CD4-positive, alpha-beta T cell treated with Interferon gamma for 1 hour (primary cell): ENCODE measurements around the gene GPRC5A.
A peak's percentile ranks its signal among the peaks of the same experiment; 100 is the strongest.

Source experiments
- DNase-seq: peaks from one replicate; pipeline ENCODE4 v3.0.0-alpha.2; 2020

GPRC5A gene

GRCh38 chr12:12915656-12916055 lies 24.3 kb downstream of the GPRC5A start:
- no peak for DNase-seq

GRCh38 chr12:12916135-12916944 lies 25.0 kb downstream of the GPRC5A start:
- peak; percentile 78 for DNase-seq

GRCh38 chr12:12917517-12917916 lies 26.2 kb downstream of the GPRC5A start:
- DNase-seq = no peak

- DNase-seq = no peak
Observed at GRCh38 chr12:12918781-12919389, 27.5 kb downstream of the GPRC5A start.

GRCh38 chr12:12919666-12920435 lies 28.5 kb downstream of the GPRC5A start:
- no peak for DNase-seq

DNA sequence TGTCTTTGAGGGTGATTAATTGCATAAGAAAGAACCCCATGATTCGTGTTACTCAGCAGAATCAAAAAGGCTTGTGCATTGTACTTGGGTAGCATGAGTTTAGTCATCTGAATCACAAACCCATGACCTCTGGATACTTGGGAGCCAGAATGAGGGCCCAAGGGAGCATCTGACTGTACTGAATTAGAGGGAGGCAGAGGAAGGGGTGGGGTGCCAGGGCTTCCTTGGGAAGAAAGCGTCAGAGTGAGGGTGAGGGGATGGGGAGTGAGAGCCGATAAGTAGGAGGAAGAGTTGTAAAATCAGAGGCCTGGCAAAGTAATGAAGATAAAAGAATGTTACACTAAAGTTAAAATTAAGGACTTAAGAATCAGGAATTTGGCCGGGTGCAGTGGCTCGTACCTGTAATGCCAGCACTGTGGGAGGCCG lies 30.8 kb downstream of the GPRC5A start:
- DNase-seq = no peak

DNA sequence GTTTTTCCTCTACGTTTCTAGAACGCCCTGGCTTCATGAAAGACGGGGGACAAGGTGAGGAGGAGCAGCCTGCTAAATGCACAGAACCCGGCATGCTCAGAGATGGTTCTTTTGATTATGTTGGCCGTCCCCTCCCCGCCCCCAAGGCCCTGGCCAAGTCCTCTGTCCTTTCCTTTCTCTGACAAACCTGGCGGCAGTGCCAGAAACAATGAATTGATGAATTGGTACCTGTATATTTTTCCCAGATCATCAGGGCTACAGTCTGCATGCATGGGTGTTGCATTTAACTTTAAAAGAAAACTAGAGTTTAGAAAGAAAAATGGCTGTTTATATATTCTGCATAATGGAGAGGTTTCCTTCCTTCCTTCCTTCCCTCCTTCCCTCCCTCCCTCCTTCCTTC lies 31.6 kb downstream of the GPRC5A start:
- DNase-seq = no peak

DNA sequence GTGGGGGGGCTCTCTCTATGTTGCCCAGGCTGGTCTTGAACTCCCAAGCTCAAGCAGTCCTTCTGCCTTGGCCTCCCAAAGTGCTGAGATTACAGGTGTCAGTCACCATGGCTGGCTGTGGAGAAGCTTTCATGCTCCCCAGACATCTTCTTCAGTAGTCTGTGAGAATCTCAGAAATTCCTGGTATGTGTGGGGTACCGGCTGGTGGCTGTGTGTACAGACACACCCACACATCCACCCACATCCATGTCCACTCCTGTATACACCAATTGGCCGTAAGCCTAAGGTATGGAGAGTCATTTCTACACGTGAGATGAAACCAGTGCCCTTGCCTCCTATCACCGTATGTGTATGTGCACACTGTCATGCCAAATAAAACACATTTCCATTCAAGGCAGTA lies 32.8 kb downstream of the GPRC5A start:
- DNase-seq = no peak

DNA sequence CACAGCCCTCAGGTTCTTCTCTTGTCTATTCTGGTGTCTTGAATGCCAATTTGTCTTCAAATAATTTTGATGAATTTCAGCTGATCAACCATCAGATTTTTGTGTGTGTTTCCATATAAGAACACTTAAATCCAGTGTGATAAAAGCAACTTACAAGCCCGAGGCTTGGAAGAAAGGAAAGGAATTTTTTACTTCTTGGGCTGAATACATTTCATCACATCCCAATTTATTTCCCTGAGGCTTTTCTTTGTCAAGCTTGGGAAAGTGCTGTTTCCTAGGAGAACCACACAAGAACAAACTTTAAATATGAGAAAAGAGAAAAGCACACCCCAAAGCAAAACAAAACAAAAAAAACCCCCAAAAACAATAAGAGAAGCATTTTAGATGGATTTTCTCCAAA lies 34.0 kb downstream of the GPRC5A start:
- DNase-seq = no peak

DNA sequence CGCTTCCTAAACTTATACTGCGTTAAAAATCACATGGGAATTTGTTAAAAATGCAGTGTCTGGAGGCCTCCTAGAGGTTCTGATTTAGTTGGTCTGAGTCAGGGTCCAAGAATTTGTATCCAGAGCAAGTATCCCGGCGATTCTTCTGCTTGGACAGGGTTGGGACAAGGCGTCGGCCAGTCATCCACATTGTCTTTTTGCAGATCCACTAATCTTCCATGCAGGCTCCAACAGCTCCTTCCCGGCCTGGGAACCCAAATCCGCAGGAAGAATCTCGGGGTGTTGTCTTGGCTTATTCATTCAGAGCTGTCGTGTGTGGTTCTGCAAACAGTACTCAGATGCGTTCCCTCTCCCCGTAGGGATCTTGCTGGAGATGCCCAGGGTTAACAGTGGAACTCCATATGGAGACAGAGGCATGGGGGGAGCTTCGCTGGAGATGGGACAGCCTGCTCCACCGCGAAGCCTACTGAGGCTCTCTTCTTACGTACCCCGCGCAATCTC lies 35.3 kb downstream of the GPRC5A start:
- no peak for DNase-seq

GRCh38 chr12:12927211-12928079 lies 36.1 kb downstream of the GPRC5A start:
- DNase-seq = peak; percentile 68

DNA sequence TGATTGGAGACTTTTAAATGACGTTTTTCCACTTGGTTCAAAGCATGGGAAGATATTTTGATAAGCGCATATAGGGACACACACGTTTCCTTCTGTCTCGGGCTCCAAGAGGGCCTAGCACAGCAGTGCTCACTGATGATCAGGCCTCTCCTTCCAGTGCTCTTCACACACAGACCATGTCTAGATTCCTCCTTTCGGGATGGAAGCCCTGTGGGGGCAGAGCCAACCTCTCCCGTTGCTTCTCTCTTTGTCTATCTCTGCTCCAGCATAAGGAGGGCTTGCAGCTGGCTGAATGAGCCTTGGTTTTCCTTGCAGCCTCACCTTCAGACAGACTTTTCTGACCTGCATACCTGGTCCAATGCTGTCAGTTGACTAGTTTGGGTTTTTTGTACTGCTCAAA lies 38.3 kb downstream of the GPRC5A start:
- no peak for DNase-seq

GRCh38 chr12:12930633-12931219 lies 39.4 kb downstream of the GPRC5A start:
- no peak for DNase-seq

GRCh38 chr12:12933742-12934141 lies 42.4 kb downstream of the GPRC5A start:
- no peak for DNase-seq

DNA sequence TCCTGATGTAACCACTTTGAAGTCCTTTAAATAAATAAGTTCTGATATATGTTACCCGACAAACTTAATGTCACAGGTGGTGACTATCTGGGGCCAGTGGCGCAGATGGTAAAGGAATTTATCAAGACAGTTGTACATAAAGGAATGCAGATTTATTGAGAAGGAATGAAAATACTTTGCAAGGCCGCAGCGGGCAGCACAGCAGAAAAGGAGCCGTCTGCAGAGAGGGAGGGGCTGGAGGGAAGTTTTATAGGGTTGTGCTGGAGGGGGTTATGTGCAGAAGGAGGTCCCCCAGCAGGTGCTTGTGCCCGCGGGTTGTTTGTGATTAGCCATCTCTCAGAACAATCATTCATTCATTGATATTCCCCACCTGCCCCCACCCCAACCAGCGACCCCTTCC lies 43.2 kb downstream of the GPRC5A start:
- no peak for DNase-seq

DNA sequence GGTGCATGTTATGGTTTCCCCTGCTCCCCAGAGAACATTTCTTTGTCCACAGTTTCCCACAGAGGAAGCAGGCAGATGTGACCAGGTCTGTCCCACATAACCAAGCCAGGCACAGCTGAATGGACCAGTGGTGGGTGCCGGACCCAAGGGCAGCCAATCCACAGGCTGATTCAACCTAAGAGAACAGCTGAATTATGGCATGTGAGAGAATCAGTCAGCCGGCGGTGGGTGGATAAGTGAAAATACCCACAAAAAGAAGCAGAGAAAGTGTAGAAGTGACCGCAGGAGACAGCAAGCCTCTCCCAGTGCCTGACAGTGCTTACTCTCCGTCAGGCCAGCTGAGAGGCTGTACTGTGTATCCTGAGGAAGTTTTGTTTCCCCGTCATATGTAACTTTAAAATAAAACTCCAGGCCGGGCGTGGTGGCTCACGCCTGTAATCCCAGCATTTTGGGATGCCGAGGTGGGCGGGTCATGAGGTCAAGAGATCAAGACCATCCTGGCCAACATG lies 45.7 kb downstream of the GPRC5A start:
- no peak for DNase-seq

DNA sequence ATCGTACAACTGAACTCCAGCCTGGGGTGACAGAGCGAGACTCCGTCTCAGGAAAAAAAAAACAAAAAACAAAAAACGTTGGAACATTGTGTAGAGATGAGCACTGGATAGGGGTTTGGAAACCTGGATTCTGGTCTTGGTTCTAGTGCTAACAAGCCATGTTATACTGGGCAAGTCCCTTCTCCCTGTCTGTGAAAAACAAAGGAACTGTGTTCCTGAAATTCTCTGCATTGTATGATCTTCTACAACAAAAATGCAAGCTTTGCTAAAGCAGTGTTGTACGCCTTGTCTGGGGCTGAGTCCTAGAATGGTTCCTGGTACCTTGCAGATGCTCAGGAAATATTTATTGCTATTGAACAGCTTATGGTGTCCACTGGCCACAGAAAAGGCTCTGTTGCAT lies 47.2 kb downstream of the GPRC5A start:
- no peak for DNase-seq

DNA sequence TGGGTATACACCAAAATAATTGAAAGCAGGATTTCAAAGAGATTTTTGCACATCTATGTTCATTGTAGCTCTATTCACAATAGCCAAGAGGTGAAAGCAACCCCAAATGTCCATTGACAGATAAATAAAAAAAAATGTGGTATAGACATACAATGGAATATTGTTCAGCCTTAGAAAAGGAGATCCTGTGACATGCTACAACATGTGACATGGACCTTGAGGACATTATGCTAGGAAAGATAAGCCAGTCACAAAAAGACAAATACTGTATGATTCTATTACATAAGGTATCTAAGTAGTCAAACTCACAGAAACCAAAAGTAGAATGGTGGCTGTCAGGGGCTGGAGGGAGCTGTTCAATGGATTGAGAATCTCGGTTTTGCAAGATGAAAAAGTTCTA lies 48.5 kb downstream of the GPRC5A start:
- no peak for DNase-seq

- DNase-seq = no peak
Observed at GRCh38 chr12:12941450-12942350, 50.3 kb downstream of the GPRC5A start.

DNA sequence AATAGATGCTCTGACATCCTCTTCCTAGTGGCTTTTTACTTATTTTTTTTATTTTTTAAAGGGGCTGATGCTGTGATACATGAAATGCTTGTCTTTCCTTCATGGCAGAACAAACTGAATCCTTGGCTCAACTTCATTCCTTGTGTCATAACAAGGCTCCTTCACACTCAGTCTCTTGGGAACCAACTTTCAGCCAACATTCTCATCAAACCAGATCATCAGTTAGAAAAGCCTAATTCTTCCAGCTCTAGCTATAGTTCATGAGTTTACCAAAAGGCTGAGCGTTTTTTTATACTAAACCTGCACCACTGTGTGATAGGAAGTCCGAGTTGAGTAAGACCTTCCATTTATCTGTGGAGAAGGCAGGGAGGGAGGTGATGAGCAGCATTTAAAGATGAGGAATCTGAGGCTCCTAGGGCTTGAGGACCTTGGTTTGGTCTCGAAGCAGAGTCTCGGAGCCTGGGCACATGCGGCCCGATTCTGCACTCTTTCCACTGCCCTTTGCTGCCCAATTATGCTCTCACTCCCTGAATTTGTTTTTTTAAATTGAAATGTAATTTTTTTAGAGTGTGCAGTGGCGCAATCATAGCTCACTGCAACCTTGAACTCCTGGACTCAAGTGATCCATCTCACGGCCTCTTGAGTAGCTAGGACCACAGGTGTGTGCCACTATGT lies 52.4 kb downstream of the GPRC5A start:
- DNase-seq = no peak
